ENCODE results near the gene CFAP46.

Gene CFAP46

DNA sequence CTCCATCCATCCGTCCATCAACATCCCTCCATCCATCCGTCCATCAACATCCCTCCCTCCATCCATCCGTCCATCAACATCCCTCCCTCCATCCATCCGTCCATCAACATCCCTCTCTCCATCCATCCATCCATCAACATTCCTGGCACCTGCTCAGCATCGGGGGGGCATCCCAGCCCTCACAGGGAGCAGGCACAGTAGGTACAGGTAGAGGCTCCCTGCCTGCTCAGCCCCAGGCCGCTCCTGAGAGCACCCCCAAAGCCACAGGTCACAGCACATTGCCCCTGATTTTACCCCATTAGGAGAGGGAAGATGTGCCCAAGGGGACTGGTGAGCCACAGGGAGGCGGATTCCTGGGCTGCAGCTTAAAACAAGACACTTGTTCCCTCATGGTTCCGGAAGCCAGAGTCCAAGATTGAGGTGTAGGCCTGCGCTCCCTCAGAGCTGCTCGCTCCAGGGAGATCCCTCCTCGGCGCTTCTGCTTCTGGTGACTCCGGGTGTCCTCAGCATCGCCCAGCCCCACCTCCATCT, 21.1 kb upstream of the CFAP46 start:
- no peak overlapping the region for H3K27ac ChIP-seq
- intact Hi-C loops (cut with DNase I; ENCODE audit: low total_unique reads) = no loop called here
- TF ChIP-seq, protein P1, sequence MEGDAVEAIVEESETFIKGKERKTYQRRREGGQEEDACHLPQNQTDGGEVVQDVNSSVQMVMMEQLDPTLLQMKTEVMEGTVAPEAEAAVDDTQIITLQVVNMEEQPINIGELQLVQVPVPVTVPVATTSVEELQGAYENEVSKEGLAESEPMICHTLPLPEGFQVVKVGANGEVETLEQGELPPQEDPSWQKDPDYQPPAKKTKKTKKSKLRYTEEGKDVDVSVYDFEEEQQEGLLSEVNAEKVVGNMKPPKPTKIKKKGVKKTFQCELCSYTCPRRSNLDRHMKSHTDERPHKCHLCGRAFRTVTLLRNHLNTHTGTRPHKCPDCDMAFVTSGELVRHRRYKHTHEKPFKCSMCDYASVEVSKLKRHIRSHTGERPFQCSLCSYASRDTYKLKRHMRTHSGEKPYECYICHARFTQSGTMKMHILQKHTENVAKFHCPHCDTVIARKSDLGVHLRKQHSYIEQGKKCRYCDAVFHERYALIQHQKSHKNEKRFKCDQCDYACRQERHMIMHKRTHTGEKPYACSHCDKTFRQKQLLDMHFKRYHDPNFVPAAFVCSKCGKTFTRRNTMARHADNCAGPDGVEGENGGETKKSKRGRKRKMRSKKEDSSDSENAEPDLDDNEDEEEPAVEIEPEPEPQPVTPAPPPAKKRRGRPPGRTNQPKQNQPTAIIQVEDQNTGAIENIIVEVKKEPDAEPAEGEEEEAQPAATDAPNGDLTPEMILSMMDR (IDR thresholded peaks at IDR 0.05) = no peak
- no peak overlapping the region for H3K4me3 ChIP-seq
- H3K27me3 ChIP-seq = peaks cover 0 to 23% of the 10 kb centered on the region in 2 donors
- peak in 1 of 2 donors; percentile 54 for DNase-seq
- H3K4me1 ChIP-seq = peaks cover 0 to 5% (median 2%) of the 10 kb centered on the region in 4 donors
- no peaks in the 10 kb centered on the region for H3K9me3 ChIP-seq
- no peaks in the 10 kb centered on the region for H3K36me3 ChIP-seq

GRCh38 chr10:132962623-132963429, 20.5 kb upstream of the CFAP46 start:
- Histone ChIP-seq H3K4me1 (peaks cover 0 to 5% (median 2%) of the 10 kb centered on the region in 4 donors), H3K9me3 (no peaks in the 10 kb centered on the region), H3K27me3 (peaks cover 0 to 24% of the 10 kb centered on the region in 2 donors), H3K4me3 (peak overlapping the region; percentile 48 to 67), H3K27ac (no peak overlapping the region), H3K36me3 (no peaks in the 10 kb centered on the region)
- intact Hi-C loops (cut with DNase I; ENCODE audit: low total_unique reads) = no loop called here
- TF ChIP-seq, protein P1 (IDR thresholded peaks at IDR 0.05) = no peak
- no peak for DNase-seq

DNA sequence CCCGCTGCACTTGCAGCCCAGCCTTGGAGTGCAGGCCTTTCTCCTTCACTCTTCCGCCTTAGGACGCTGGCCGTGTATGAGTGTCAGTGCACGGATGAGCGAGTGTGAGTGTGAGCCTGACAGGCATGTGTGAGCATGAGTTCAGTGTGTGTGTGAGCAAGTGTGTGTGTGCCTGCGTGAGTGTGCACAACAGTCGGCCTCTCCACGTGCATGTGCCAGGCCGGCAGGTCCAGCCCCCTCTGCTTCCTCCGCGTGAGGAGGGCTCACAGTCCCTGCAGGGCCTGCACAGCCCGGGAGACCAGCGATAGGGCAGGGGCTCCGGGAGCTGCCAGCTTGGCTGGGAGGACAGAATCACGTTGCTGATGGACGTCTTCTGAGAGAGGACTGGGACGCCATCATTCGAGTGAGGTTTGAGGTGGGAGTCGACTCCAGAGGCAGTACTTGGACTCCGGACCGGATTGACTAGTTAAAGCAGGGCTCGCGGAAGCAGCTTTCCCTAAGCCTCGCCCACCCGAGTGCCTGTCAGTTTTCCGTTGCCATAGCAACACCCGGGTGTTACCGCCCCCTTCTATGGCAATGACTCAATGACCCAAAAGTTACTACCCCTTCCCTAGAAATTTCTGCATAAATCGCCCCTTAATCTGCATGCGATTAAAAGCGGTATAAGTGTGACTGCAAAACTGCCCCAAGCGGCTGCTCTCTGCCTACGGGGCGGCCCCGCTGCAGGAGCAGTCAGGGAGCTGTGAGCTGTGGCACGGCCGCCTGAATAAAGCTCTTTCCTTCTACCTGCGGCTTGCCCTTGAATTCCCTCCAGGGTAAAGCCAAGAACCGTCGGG, 19.6 kb upstream of the CFAP46 start:
- peak overlapping the region; percentile 48 to 67 for H3K4me3 ChIP-seq
- peak; percentile 57 to 66 for DNase-seq
- peaks cover 0 to 25% of the 10 kb centered on the region in 2 donors for H3K27me3 ChIP-seq
- H3K36me3 ChIP-seq = no peaks in the 10 kb centered on the region
- H3K9me3 ChIP-seq = no peaks in the 10 kb centered on the region
- intact Hi-C loops (cut with DNase I; ENCODE audit: low total_unique reads) = no loop called here
- H3K27ac ChIP-seq = no peak overlapping the region
- H3K4me1 ChIP-seq = peaks cover 0 to 5% (median 2%) of the 10 kb centered on the region in 4 donors
- TF ChIP-seq, protein P1 (IDR thresholded peaks at IDR 0.05) = no peak

DNA sequence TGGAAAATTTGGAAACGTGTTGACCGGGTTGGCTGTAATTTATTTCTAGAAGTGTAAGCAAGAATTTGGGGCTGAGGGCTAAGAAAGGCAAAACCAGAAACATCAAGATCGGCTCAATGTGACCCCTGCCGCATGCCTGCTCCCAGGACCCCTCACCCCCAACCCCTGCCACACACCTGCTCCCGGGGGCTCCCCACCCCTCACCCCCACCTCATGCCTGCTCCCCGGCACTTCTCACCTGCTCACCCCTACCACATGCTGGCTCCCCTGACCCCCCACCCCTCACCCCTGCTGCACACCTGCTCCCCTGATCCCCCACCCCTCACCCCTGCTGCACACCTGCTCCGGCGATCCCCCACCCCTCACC, 19.0 kb upstream of the CFAP46 start:
- no peak overlapping the region for H3K4me3 ChIP-seq
- H3K27me3 ChIP-seq = peaks cover 0 to 25% of the 10 kb centered on the region in 2 donors
- H3K36me3 ChIP-seq = no peaks in the 10 kb centered on the region
- TF ChIP-seq, protein P1 (IDR thresholded peaks at IDR 0.05) = no peak
- H3K27ac ChIP-seq = no peak overlapping the region
- H3K9me3 ChIP-seq = no peaks in the 10 kb centered on the region
- intact Hi-C loops (cut with DNase I; ENCODE audit: low total_unique reads) = no loop called here
- no peak for DNase-seq
- peaks cover 0 to 5% (median 2%) of the 10 kb centered on the region in 4 donors for H3K4me1 ChIP-seq

DNA sequence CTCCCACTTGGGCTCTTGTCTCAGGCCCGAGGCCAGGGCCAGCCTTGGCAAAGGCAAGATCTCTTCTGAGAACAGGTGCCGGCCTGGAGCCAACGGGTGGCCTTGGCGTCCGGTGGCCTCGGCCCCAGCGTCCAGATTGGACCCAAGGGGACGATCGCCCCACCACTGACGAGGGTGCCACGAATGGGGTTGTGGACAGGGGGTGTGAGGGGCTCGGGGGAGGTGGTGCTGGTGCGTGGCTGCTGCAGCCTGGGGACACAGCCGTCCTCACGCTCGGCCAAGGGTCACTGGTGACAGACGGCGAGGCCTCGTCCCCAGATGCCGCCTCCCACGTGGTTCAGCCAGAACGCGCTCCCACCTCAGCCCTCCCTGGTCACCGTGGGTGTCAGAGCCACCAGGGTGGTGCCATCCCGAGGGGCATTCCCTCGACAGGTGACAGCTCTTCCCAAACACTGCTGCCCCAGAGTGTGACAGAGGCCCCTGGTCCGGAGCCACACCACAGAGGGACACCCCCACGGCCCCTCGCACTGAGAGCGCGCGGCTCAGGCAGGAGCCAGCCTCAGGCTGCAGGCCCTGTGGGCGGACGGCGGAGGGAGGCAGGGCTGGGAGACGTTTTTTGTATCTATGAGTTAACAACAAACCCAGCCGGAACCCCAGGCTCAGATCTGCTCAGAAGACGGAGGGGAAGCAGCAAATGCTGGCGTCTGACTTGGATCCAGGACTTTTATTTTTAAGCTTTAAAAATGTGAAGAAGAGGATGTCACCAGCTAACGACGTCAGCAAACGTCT, 18.5 kb upstream of the CFAP46 start:
- H3K36me3 ChIP-seq = no peaks in the 10 kb centered on the region
- H3K9me3 ChIP-seq = no peaks in the 10 kb centered on the region
- H3K27ac ChIP-seq = no peak overlapping the region
- peaks cover 0 to 25% of the 10 kb centered on the region in 2 donors for H3K27me3 ChIP-seq
- peak; percentile 16 to 62 for DNase-seq
- H3K4me1 ChIP-seq = peaks cover 0 to 5% (median 2%) of the 10 kb centered on the region in 4 donors
- TF ChIP-seq, protein P1 (IDR thresholded peaks at IDR 0.05) = no peak
- intact Hi-C loops (cut with DNase I; ENCODE audit: low total_unique reads) = no loop called here
- no peak overlapping the region for H3K4me3 ChIP-seq

Measured in tibial artery (tissue), 4 donors.